Activated naive CD8-positive, alpha-beta T cell treated with anti-CD3 and anti-CD28 coated beads, Interleukin-2, amount 10 ng/mL, durations not matched to agents 7 days and 5 days (primary cell): Measurements from ENCODE around the gene SH3D19. TPM values are rescaled to one million over a fixed set of nuclear protein-coding genes. Genes with fewer than 3 reads are reported as not detected.
A peak's percentile ranks its signal among the peaks of the same experiment; 100 is the strongest.

ENCODE experiments used
- ATAC-seq: fragments of 150-1000 bp; cut with Tn5 transposase; one replicate; pipeline ENCODE4 v1.10.0; 2021; ENCODE audit warnings: low read depth, moderate library complexity
- POLR2A ChIA-PET: fragments of 350-600 bp; sonication (Branson Sonifier 250); formaldehyde crosslinking; loops from one replicate; lab custom pipeline; 2021; ENCODE audit warnings: antibody characterized with exemption; lab: Charles Lee
- DNase-seq: peaks from one replicate; pipeline ENCODE4 v3.0.0; 2021
- H3K27ac Mint-ChIP-seq: one replicate; pipeline ENCODE4 v1.8.0; 2022; ENCODE audit warnings: mild to moderate bottlenecking, mixed read lengths
- H3K27me3 Mint-ChIP-seq: one replicate; pipeline ENCODE4 v1.8.0; 2022; ENCODE audit warnings: mild to moderate bottlenecking, moderate library complexity, mixed read lengths
- H3K36me3 Mint-ChIP-seq: one replicate; pipeline ENCODE4 v1.8.0; 2021; ENCODE audit warnings: mild to moderate bottlenecking, mixed read lengths
- H3K4me1 Mint-ChIP-seq: one replicate; pipeline ENCODE4 v1.8.0; 2021; ENCODE audit warnings: mixed read lengths
- H3K4me3 Mint-ChIP-seq: one replicate; pipeline ENCODE4 v1.8.0; 2022; ENCODE audit warnings: mild to moderate bottlenecking, moderate library complexity, mixed read lengths
- H3K9me3 Mint-ChIP-seq: one replicate; pipeline ENCODE4 v1.8.0; 2021; ENCODE audit warnings: mixed read lengths
- total RNA-seq, 2 experiments: library from RNA; stranded (reverse); gene quantifications; one replicate each; pipeline ENCODE4 v1.2.3, GENCODE V29; 2021

Gene SH3D19
- not detected for total RNA-seq

GRCh38 chr4:151325111-151325948, at the start of gene SH3D19:
SH3D19 (minus strand) TSS chr4:151325605; CDS start chr4:151325352, 253 bp downstream.
- peaks cover 51% of the 10 kb centered on the region for H3K27me3 Mint-ChIP-seq
- no peak within 1 kb of the TSS for H3K27ac Mint-ChIP-seq
- H3K4me3 Mint-ChIP-seq = peak within 1 kb of the TSS; percentile 80
- H3K9me3 Mint-ChIP-seq = no peaks in the 10 kb centered on the region
- no peaks in the 10 kb centered on the region for H3K36me3 Mint-ChIP-seq
- ATAC-seq = peak; percentile 30
- POLR2A ChIA-PET = no interaction called here
- H3K4me1 Mint-ChIP-seq = peaks cover 9% of the 10 kb centered on the region
- peak; percentile 36 for DNase-seq

DNA sequence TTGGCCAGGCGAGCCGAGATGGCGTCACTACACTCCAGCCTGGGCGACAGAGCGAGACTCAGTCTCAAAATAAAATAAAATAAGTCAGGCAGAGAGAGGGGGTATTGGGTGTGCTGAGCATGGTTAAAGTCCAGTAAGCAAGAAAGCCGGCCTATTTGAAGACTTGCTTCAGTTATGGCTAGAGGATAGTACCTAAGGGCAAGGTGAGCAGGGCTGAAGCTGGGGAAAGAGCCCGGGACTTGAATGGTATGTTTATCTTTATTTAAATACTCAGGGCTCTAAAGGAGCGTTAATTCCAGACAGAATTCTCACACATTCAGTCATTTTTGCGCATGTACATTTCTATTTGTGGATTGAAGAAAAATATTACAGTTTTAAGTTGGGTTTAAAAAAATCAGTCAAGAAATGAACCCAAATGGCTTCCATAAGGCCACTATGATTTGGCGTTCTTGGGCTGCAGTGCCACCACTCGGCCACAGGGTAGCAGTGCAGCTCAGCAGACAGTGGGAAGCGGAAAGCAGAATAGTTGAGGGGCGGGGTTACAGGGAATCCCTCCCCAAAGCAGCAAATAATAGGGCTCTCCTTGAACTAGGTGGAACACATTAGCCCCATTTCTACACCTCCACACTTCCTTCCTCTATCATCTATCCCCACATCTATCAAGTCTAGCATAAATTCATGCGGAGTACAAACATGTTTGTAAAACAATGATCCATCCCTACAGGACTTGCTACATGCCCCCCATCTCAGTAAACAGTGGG, 37.2 kb upstream of the SH3D19 start:
- no peak overlapping the region for H3K27ac Mint-ChIP-seq
- H3K27me3 Mint-ChIP-seq = peaks cover 18% of the 10 kb centered on the region
- H3K4me1 Mint-ChIP-seq = peaks cover 2% of the 10 kb centered on the region
- no peak overlapping the region for H3K4me3 Mint-ChIP-seq
- H3K9me3 Mint-ChIP-seq = no peaks in the 10 kb centered on the region
- POLR2A ChIA-PET = no interaction called here
- no peaks in the 10 kb centered on the region for H3K36me3 Mint-ChIP-seq
- ATAC-seq (peak; percentile 82), DNase-seq (peak; percentile 70)

- no peak overlapping the region for H3K4me3 Mint-ChIP-seq
- H3K27me3 Mint-ChIP-seq = peaks cover 13% of the 10 kb centered on the region
- no peak for ATAC-seq
- H3K4me1 Mint-ChIP-seq = peaks cover 2% of the 10 kb centered on the region
- H3K27ac Mint-ChIP-seq = no peak overlapping the region
- no peak for DNase-seq
- no peaks in the 10 kb centered on the region for H3K9me3 Mint-ChIP-seq
- POLR2A ChIA-PET = no interaction called here
- no peaks in the 10 kb centered on the region for H3K36me3 Mint-ChIP-seq
These were observed 36.6 kb upstream of the SH3D19 start for GRCh38 chr4:151361966-151362365.

GRCh38 chr4:151361126-151361525, 35.7 kb upstream of the SH3D19 start:
- ATAC-seq (no peak), DNase-seq (no peak)
- H3K4me1 Mint-ChIP-seq = peaks cover 2% of the 10 kb centered on the region
- H3K9me3 Mint-ChIP-seq = no peaks in the 10 kb centered on the region
- POLR2A ChIA-PET = no interaction called here
- H3K4me3 Mint-ChIP-seq = no peak overlapping the region
- H3K36me3 Mint-ChIP-seq = no peaks in the 10 kb centered on the region
- peaks cover 12% of the 10 kb centered on the region for H3K27me3 Mint-ChIP-seq
- no peak overlapping the region for H3K27ac Mint-ChIP-seq

DNA sequence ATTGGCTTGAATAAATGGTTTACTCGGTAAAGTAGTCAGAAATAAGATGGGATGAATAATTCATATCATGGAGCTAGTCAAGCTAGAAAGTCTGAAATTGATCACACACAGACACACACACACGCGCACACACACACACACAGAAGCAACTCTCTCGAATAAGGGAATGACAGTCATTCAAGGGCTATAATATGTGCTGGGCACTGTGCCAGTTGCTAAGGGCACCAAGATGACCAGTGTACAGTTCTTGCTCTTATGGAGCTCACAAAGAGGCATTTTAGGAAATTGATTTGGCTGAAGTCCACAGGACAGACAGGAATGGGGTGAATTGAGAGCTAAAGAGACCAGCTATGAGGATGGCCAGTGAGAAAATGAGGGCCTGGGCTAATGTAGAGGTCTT, 34.2 kb upstream of the SH3D19 start:
- no peak overlapping the region for H3K4me3 Mint-ChIP-seq
- ATAC-seq (no peak), DNase-seq (no peak)
- POLR2A ChIA-PET = no interaction called here
- H3K27ac Mint-ChIP-seq = no peak overlapping the region
- no peaks in the 10 kb centered on the region for H3K36me3 Mint-ChIP-seq
- H3K27me3 Mint-ChIP-seq = peaks cover 9% of the 10 kb centered on the region
- peaks cover 2% of the 10 kb centered on the region for H3K4me1 Mint-ChIP-seq
- no peaks in the 10 kb centered on the region for H3K9me3 Mint-ChIP-seq

GRCh38 chr4:151358266-151358665, 32.9 kb upstream of the SH3D19 start:
- H3K27me3 Mint-ChIP-seq = peaks cover 2% of the 10 kb centered on the region
- peaks cover 2% of the 10 kb centered on the region for H3K4me1 Mint-ChIP-seq
- no peak for ATAC-seq
- no peak for DNase-seq
- no peaks in the 10 kb centered on the region for H3K9me3 Mint-ChIP-seq
- POLR2A ChIA-PET = no interaction called here
- H3K36me3 Mint-ChIP-seq = no peaks in the 10 kb centered on the region
- H3K4me3 Mint-ChIP-seq = no peak overlapping the region
- H3K27ac Mint-ChIP-seq = no peak overlapping the region

GRCh38 chr4:151356510-151356909, 31.1 kb upstream of the SH3D19 start:
- POLR2A ChIA-PET = no interaction called here
- ATAC-seq = no peak
- H3K9me3 Mint-ChIP-seq = no peaks in the 10 kb centered on the region
- no peaks in the 10 kb centered on the region for H3K4me1 Mint-ChIP-seq
- no peak for DNase-seq
- H3K27me3 Mint-ChIP-seq = peaks cover 2% of the 10 kb centered on the region
- no peak overlapping the region for H3K27ac Mint-ChIP-seq
- H3K36me3 Mint-ChIP-seq = no peaks in the 10 kb centered on the region
- no peak overlapping the region for H3K4me3 Mint-ChIP-seq

GRCh38 chr4:151355155-151355554, 29.8 kb upstream of the SH3D19 start:
- peaks cover 1% of the 10 kb centered on the region for H3K27me3 Mint-ChIP-seq
- no peak for DNase-seq
- no peak overlapping the region for H3K27ac Mint-ChIP-seq
- no peaks in the 10 kb centered on the region for H3K9me3 Mint-ChIP-seq
- ATAC-seq = no peak
- POLR2A ChIA-PET = no interaction called here
- no peaks in the 10 kb centered on the region for H3K4me1 Mint-ChIP-seq
- no peak overlapping the region for H3K4me3 Mint-ChIP-seq
- no peaks in the 10 kb centered on the region for H3K36me3 Mint-ChIP-seq

- H3K4me1 Mint-ChIP-seq = no peaks in the 10 kb centered on the region
- no peaks in the 10 kb centered on the region for H3K36me3 Mint-ChIP-seq
- H3K27ac Mint-ChIP-seq = no peak overlapping the region
- POLR2A ChIA-PET = no interaction called here
- no peak overlapping the region for H3K4me3 Mint-ChIP-seq
- peaks cover 8% of the 10 kb centered on the region for H3K27me3 Mint-ChIP-seq
- ATAC-seq = no peak
- peaks cover 1% of the 10 kb centered on the region for H3K9me3 Mint-ChIP-seq
- no peak for DNase-seq
These were observed 22.3 kb upstream of the SH3D19 start for GRCh38 chr4:151347490-151348235.

GRCh38 chr4:151344948-151345347, 19.5 kb upstream of the SH3D19 start:
- ATAC-seq = no peak
- POLR2A ChIA-PET = interaction anchor here (0.6 kb wide), 1 partner anchor 10 kb away, joined by 3 read pairs; no protein-coding TSS in a partner anchor
- peaks cover 1% of the 10 kb centered on the region for H3K9me3 Mint-ChIP-seq

DNA sequence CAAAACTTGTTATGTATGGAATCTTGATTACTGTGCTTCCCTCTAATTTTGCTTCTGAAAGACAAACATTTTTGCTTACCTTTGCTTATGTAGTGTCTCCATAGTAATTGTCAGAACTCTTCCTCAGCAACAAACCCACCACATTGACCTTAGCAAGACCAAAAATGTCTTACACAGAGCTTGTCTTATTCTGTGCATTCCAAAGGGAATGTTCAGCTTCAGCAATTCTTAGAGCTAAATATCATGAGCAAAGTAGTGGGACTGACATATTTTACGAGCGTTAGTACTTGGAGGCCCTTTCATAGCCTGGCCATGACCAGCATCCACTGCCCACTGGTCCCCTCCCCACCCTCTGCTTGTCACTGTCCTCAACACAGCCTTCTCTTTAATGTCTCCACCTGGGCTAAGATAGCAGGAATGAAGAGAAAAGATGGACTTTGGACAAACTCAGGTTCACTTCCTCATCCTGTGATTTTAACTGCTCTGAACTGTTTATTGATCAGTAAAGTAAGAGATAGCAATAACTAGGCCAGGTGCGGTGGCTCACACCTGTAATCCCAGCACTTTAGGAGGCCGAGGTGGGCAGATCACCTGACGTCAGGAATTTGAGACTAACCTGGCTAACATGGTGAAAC, 15.5 kb upstream of the SH3D19 start:
- no peaks in the 10 kb centered on the region for H3K36me3 Mint-ChIP-seq
- POLR2A ChIA-PET = no interaction called here
- peaks cover 7% of the 10 kb centered on the region for H3K27me3 Mint-ChIP-seq
- DNase-seq (no peak), ATAC-seq (no peak)
- H3K4me3 Mint-ChIP-seq = no peak overlapping the region
- no peaks in the 10 kb centered on the region for H3K4me1 Mint-ChIP-seq
- no peak overlapping the region for H3K27ac Mint-ChIP-seq
- peaks cover 1% of the 10 kb centered on the region for H3K9me3 Mint-ChIP-seq

More at GRCh38 chr4:151344948-151345347, 19.5 kb upstream of the SH3D19 start:
- Mint-ChIP-seq H3K4me3 (no peak overlapping the region), H3K27me3 (peaks cover 8% of the 10 kb centered on the region), H3K36me3 (no peaks in the 10 kb centered on the region), H3K4me1 (no peaks in the 10 kb centered on the region), H3K27ac (no peak overlapping the region)
- no peak for DNase-seq

DNA sequence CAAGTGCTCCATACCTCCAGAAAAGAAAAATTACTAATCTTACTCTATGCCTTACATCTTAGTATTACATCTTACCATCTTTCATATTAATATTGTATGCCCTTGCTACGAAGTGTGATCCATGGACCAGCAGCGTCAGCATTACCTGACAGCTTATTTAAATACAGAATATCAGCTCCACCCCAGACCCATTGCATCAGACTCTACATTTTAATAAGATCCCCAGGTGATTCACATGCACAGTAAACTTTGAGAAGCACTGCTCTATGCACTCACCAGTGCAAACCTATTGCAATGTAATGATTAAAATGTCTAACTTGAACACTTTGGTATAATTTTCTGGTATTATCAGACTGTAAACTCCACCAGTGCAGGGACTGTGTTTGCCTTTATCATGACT, 14.1 kb upstream of the SH3D19 start:
- no peak overlapping the region for H3K27ac Mint-ChIP-seq
- H3K27me3 Mint-ChIP-seq = peaks cover 9% of the 10 kb centered on the region
- no peaks in the 10 kb centered on the region for H3K9me3 Mint-ChIP-seq
- no peaks in the 10 kb centered on the region for H3K4me1 Mint-ChIP-seq
- ATAC-seq (no peak), DNase-seq (no peak)
- H3K36me3 Mint-ChIP-seq = no peaks in the 10 kb centered on the region
- no peak overlapping the region for H3K4me3 Mint-ChIP-seq
- POLR2A ChIA-PET = no interaction called here
